Ovary (tissue), 3 donors: ENCODE data around the gene PDE4D.

ENCODE experiments used
- CTCF ChIP-seq, 3 donors: fragments of 450-650 bp in 2 of 3; fragments of 200-600 bp in 1 of 3; IDR thresholded peaks; one replicate each; pipeline versions ENCODE4 v1.5.1 to v1.8.0; 2016 to 2022; ENCODE audit warnings: antibody characterized with exemption in 3 of 3, mild to moderate bottlenecking in 1 of 3
- EP300 ChIP-seq: sonication (generic); formaldehyde crosslinking; IDR thresholded peaks from one replicate; pipeline ENCODE4 v1.6.1; 2017; ENCODE audit warnings: antibody characterized with exemption
- POLR2A ChIP-seq: fragments of 450-650 bp; IDR thresholded peaks from one replicate; pipeline ENCODE4 v1.6.1; 2017; ENCODE audit warnings: antibody characterized with exemption, mild to moderate bottlenecking, moderate library complexity
- donor health status: DM: no; HTN: no; CAD: no.

- no peak for TF ChIP-seq CTCF (IDR thresholded peaks at IDR 0.05)
- TF ChIP-seq EP300 = no peak
- TF ChIP-seq POLR2A = no peak
These were observed 732.1 kb downstream of the PDE4D start for GRCh38 chr5:59161221-59162105.
